M059J (cell line): ENCODE results near the gene PRR12. TPM values are rescaled to one million over a fixed set of nuclear protein-coding genes. Genes with fewer than 3 reads are reported as not detected.

Experiments
- DNase-seq: peaks from one replicate; pipeline ENCODE4 v3.0.0-alpha.2; 2012; ENCODE audit warnings: low read depth
- total RNA-seq: library from RNA; depleted of rRNA; stranded (reverse); fragments of >200 nt; shearing (Covaris generic); gene quantifications from 2 replicates; pipeline ENCODE4 v1.2.3, GENCODE V29; 2014

PRR12 gene
- total RNA-seq, 1 experiment from 2014 or later = 4.5 TPM

GRCh38 chr19:49592486-49593232 lies 1.7 kb downstream of the PRR12 start:
- DNase-seq = no peak

- no peak for DNase-seq
Measured at GRCh38 chr19:49593233-49594113, 2.5 kb downstream of the PRR12 start.

DNA sequence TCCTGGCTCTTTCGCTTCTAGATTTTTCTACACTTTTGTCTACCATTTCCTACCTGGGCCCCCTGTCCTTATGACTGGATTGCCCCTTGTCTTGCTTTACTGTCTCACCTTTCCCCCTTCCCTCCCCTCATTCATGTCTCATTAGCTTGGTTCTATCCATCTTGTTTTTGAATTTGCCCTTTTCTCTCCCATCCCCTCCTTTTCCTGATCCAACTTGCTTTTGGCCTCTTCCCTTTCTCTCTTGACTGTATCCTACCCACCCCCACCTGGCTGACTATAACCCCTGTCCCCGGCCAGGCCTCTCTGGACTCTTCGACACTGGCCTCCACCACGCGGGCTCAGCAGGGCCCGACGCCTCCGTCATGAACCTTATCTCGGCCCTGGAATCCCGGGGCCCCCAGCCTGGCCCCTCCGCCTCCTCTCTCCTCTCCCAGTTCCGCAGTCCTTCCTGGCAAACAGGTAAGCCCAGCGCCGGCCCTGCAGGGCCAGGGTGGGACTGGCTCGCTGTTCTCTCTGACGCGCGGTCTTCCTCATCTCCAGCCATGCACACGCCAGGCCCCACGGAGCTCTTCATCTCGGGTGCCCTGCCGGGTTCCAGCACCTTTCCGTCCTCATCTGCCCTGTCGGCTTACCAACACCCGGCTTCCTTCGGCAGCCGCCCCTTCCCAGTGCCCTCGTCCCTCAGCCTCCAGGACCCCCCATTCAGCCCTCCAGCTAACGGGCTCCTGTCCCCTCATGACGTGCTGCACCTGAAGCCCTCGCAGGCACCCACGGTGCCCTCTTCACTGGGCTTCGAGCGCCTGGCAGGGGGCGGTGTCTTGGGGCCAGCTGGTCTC lies 3.4 kb downstream of the PRR12 start:
- no peak for DNase-seq

- no peak for DNase-seq
Measured at GRCh38 chr19:49594993-49595818, 4.2 kb downstream of the PRR12 start.

GRCh38 chr19:49595819-49596404 lies 4.9 kb downstream of the PRR12 start:
- DNase-seq = no peak

DNA sequence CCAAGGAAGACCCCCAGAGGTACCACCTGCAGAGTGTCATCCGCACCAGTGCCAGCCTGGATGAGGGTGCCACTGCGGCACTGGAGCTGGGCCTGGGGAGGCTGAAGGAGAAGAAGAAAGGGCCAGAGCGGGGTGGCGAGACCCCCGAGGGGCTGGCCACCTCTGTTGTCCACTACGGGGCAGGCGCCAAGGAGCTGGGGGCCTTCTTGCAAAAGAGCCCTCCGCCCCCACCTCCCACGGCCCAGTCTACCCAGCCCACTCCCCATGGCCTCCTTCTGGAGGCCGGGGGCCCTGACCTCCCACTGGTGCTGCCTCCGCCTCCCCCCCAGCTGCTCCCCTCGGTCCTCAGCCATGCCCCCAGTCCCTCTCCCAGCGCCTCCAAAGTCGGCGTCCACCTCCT lies 5.4 kb downstream of the PRR12 start:
- no peak for DNase-seq

- DNase-seq = no peak
Measured at GRCh38 chr19:49596954-49597702, 6.1 kb downstream of the PRR12 start.

- DNase-seq = no peak
Measured at GRCh38 chr19:49597703-49597974, 6.7 kb downstream of the PRR12 start.

DNA sequence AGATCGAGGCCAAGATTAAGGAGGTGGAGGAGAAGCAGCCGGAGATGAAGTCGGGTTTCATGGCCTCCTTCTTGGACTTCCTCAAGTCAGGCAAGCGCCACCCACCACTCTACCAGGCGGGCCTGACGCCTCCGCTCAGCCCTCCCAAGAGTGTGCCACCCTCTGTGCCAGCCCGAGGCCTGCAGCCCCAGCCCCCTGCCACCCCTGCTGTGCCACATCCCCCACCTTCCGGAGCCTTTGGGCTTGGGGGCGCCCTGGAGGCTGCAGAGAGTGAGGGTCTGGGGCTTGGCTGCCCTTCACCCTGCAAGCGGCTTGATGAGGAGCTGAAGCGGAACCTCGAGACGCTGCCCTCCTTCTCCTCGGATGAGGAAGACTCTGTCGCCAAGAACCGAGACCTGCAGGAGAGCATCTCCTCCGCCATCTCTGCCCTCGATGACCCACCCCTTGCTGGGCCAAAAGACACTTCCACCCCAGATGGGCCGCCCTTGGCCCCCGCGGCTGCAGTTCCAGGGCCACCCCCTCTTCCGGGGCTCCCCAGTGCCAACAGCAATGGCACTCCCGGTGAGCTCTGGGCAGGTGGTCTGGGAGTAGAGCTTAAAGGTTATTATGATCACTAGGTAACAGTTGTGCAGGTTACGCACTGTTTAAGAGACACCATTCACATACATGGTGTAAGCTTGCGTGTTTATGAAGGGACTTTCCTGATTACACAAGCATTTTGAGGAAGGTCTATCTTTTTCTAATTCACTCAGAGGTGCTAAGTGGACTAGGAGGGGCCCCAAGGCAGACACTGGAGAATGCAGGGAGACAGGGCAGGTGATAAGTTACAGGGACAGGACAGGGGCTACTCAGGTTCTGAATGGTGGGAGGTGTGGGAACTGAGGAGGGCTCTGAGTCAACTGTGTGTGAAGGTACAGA lies 8.7 kb downstream of the PRR12 start:
- DNase-seq = no peak

- no peak for DNase-seq
Measured at GRCh38 chr19:49601482-49602038, 10.6 kb downstream of the PRR12 start.

DNA sequence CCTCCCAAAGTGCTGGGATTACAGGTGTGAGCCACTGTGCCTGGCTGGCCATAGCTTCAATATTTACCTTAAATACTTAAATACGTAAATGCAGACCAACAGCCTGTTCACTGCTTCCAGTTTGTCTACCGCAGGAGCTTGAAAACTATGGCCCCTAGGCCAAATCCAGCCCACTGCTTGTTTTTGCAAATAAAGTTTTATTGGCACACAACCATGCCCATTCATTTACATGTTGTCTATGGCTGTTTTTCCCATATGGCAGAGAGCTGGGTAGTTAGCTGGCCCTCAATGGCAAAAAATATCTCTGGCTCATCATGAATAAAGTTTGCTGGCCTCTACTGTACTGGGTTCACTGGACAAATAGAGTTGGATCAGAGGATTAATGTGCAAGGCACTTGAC lies 11.8 kb downstream of the PRR12 start:
- DNase-seq = no peak

DNA sequence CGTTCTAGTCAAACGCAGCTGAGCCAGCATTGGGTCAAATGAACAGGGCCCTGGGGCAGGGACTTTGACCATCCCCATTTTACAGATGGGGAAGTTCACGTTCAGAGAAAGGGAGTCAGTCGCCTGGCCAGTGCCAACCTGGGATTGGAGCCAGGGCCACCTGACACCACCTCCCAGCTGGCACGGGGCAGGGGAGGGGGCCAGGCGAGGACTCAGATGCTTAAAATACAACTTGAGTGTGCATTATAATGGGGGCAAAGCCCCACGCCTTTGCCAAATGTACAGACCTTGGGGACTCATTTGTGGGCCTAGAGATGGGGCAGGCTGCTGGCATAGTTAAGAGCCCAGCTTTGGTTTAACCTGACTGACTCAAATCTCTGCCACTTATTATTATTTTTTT lies 14.6 kb downstream of the PRR12 start:
- DNase-seq = no peak

DNA sequence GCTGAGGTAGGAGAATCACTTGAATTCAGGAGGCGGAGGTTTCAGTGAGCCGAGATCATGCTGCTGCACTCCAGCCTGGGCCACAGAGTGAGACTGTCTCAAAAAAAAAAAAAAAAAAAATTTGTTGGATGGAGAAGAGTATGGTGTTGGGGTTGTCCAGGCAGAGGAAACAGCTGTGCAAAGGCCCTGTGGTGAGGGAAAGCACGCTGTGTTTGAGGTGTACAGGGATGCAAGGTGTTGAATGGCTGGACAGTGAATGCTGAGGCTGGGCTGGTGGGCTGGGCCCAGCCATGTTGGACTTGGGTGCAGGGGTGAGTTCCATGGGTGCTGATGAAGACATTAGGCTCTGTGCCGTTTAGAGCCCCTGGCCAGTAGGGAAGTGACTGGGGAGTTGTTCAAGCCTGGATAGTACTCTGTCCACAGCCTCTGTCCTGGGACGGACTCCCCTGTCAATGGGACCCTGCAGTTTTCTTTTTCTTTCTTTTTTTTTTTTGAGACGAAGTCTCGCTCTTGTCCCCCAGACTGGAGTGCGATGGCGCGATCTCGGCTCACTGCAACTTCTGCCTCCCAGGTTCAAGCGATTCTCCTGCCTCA lies 18.6 kb downstream of the PRR12 start:
- DNase-seq = no peak

DNA sequence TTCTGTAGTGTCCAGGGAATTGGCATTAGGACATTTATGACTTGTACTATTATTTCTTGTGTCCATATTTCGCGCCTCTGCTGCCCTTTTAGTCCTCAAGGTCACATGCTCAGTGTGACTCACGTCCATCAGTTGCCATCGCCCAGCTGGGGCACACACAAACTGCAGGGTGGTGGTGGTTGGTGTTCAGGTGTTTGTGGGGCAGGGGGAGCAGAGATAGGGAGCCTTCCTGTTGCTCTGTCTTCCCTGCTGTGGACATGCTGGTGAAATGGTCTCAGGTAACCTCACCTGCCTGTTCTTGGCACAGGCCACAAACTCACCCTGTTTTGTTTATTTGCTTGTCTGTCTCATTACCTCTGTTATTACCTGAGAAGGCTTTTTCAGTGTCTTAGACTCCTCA lies 22.4 kb downstream of the PRR12 start:
- peak; percentile 73 for DNase-seq

- peak; percentile 94 for DNase-seq
Measured at GRCh38 chr19:49614096-49614833, 23.3 kb downstream of the PRR12 start.

GRCh38 chr19:49615861-49616260 lies 24.9 kb downstream of the PRR12 start:
- DNase-seq = no peak

DNA sequence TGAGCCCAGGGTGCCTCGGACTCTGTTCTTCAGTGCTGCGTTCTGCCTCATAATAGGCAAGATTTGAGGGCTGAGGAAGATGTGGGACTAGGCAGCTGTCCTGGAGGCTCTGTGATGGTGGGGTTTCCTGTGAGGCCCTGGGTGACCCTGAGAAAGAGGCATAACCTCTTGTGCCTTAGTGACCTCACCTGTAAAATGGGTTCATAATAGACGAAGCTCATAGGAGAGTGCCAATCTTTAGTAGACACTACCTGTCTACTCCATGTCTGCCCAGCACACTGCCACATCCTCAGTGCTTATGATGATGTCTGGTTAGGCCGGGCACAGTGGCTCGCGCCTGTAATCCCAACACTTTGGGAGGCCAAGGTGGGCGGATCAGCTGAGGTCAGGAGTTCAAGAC lies 25.6 kb downstream of the PRR12 start:
- DNase-seq = no peak

DNA sequence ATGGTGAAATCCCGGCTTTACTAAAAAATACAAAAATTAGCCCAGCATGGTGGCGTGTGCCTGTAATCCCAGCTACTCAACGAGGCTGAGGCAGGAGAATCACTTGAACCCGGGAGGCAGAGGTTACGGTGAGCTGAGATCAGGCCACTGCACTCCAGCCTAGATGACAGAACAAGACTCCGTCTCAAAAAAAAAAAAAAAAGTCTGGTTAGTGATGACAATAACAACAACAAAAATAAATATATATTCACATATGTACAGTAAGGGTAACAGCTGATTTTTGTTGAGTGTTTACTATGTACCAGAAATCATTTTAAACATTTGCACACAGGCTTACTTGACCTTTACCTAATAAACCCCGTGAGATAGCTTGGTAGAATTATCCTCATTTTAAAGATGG lies 26.0 kb downstream of the PRR12 start:
- DNase-seq = no peak
